Measurements from ENCODE around the gene VPREB1.

GRCh38 chr22:22199634-22200033 lies 45.0 kb upstream of the VPREB1 start:
- TF ChIP-seq CTCF (IDR thresholded peaks at IDR 0.05 in 2 of 3, conservative IDR thresholded peaks at IDR 0.05 in 1 of 3; ENCODE audit: borderline replicate concordance in 1 of 3, insufficient read depth in 1 of 3, low read depth in 2 of 3, low read length in 2 of 3) = no peak
- no peak for TF ChIP-seq EZH2 (IDR thresholded peaks at IDR 0.05)
- no peak for TF ChIP-seq ATF3 (IDR thresholded peaks at IDR 0.05)
- TF ChIP-seq RAD21 (IDR thresholded peaks at IDR 0.05; ENCODE audit: low read depth) = no peak
- TF ChIP-seq YY1 (IDR thresholded peaks at IDR 0.05; ENCODE audit: extremely low read depth, insufficient replicate concordance, low read depth, low read length) = no peak
